HCT116 (cell line): ENCODE measurements around the gene MINDY4B. TPM values are rescaled to one million over a fixed set of nuclear protein-coding genes. Genes with fewer than 3 reads are reported as not detected.

Source experiments
- ATAC-seq: fragments of 200-7000 bp; cut with Tn5 transposase; 2 replicates; pipeline ENCODE4 v1.9.1; 2020; ENCODE audit warnings: mild to moderate bottlenecking, moderate library complexity
- BruUV-seq: library from RNA; stranded (reverse); fragments of 400-500 nt; replicated peaks from 2 replicates; lab custom pipeline; 2021; lab: Mats Ljungman, UMichigan
- CTCF ChIA-PET: fragments of 300-600 bp; sonication (Branson Sonifier 250); formaldehyde crosslinking; loops from one replicate; lab custom pipeline; 2021; ENCODE audit warnings: antibody characterized with exemption; lab: Charles Lee
- POLR2A ChIA-PET: fragments of 300-600, 350-600 bp; sonication (Branson Sonifier 250); formaldehyde crosslinking; loops from one replicate; lab custom pipeline; 2021; ENCODE audit warnings: antibody characterized with exemption; lab: Charles Lee
- RAD21 ChIA-PET, 2 experiments: fragments of 300-600 bp; sonication (Branson Sonifier 250); formaldehyde crosslinking; loops; one replicate each; lab custom pipeline; 2023; ENCODE audit warnings: low total read pairs in 2 of 2; ENCODE audit not compliant: uncharacterized antibody in 2 of 2, unreplicated experiment in 2 of 2, low non-redundant PET in 1 of 2; lab: Charles Lee
- DNase-seq: peaks from one replicate; pipeline ENCODE4 v3.0.0-alpha.2; 2010; ENCODE audit warnings: low read depth, low spot score
- H2AFZ ChIP-seq: fragments of 200-600 bp; shearing (Covaris generic), sonication (generic); 2 replicates; pipeline ENCODE4 v1.6.1; 2017; ENCODE audit warnings: low read depth, mixed run types, mixed read lengths, antibody characterized with exemption, low read length; ENCODE audit not compliant: poor library complexity, severe bottlenecking
- H3K27ac ChIP-seq: 2 replicates; pipeline ENCODE4 v1.5.1; 2012; ENCODE audit warnings: low read depth, low read length
- H3K27me3 ChIP-seq: fragments of 200-600 bp; sonication (generic); 2 replicates; pipeline ENCODE4 v1.6.1; 2016; ENCODE audit warnings: mixed run types, low read length, mixed read lengths; ENCODE audit not compliant: insufficient read depth
- H3K36me3 ChIP-seq, 2 experiments: fragments of 200-500 bp in 1 of 2; fragments of 200-600 bp in 1 of 2; sonication (Bioruptor generic) in 1 of 2; sonication (generic) in 1 of 2; 2 replicates each; pipeline versions ENCODE4 v1.5.1 to v1.6.1; 2014 to 2016; ENCODE audit warnings: low read length in 2 of 2, inconsistent platforms in 1 of 2, mixed read lengths in 1 of 2, mixed run types in 1 of 2; ENCODE audit not compliant: insufficient read depth in 2 of 2, control insufficient read depth in 1 of 2
- H3K4me1 ChIP-seq, 2 experiments: fragments of 200-600 bp in 1 of 2; sonication (generic) in 1 of 2; 2 replicates each; pipeline versions ENCODE4 v1.5.1 to v1.6.1; 2012 to 2017; ENCODE audit warnings: low read length in 2 of 2, inconsistent platforms in 1 of 2, mild to moderate bottlenecking in 1 of 2, mixed read lengths in 1 of 2, mixed run types in 1 of 2, moderate library complexity in 1 of 2; ENCODE audit not compliant: insufficient read depth in 2 of 2, control insufficient read depth in 1 of 2
- H3K4me2 ChIP-seq: fragments of 200-600 bp; sonication (generic); 2 replicates; pipeline ENCODE4 v1.6.1; 2017; ENCODE audit warnings: mixed run types, low read length, mixed read lengths
- H3K4me3 ChIP-seq, 2 experiments: fragments of 200-600 bp in 1 of 2; sonication (generic) in 1 of 2; replicated peaks in 1 of 2; 2 replicates each; pipeline ENCODE4 v1.5.1; 2011 to 2016; ENCODE audit warnings: low read length in 2 of 2, control low read depth in 1 of 2, low read depth in 1 of 2, mild to moderate bottlenecking in 1 of 2, mixed read lengths in 1 of 2, mixed run types in 1 of 2
- H3K79me2 ChIP-seq: fragments of 200-600 bp; sonication (generic); 2 replicates; pipeline ENCODE4 v1.6.1; 2017; ENCODE audit warnings: mild to moderate bottlenecking, mixed run types, low read length, moderate library complexity, mixed read lengths; ENCODE audit not compliant: insufficient read depth
- H3K9ac ChIP-seq: fragments of 200-600 bp; sonication (generic); 2 replicates; pipeline ENCODE4 v1.6.1; 2016; ENCODE audit warnings: low read length, mixed read lengths
- H3K9me2 ChIP-seq: fragments of 200-600 bp; sonication (generic), shearing (Covaris generic); 2 replicates; pipeline ENCODE4 v1.6.1; 2017; ENCODE audit warnings: mixed run types, mild to moderate bottlenecking, moderate library complexity; ENCODE audit not compliant: insufficient read depth
- H3K9me3 ChIP-seq, 2 experiments: fragments of 200-500 bp in 1 of 2; fragments of 200-600 bp in 1 of 2; sonication (Bioruptor generic) in 1 of 2; sonication (generic) in 1 of 2; 2 replicates each; pipeline ENCODE4 v1.6.1; 2014 to 2017; ENCODE audit warnings: low read length in 2 of 2, mixed read lengths in 2 of 2, inconsistent platforms in 1 of 2, low read depth in 1 of 2, mild to moderate bottlenecking in 1 of 2, mixed run types in 1 of 2, moderate library complexity in 1 of 2; ENCODE audit not compliant: control insufficient read depth in 1 of 2, insufficient read depth in 1 of 2
- H4K20me1 ChIP-seq: fragments of 200-600 bp; sonication (generic), shearing (Covaris generic); 2 replicates; pipeline ENCODE4 v1.6.1; 2017; ENCODE audit warnings: mixed run types, mild to moderate bottlenecking, moderate library complexity; ENCODE audit not compliant: insufficient read depth
- FOSL1 ChIP-seq: IDR thresholded peaks from 2 replicates; pipeline ENCODE4 v1.6.1; 2012; ENCODE audit warnings: low read depth
- MAX ChIP-seq: IDR thresholded peaks from 2 replicates; pipeline ENCODE4 v1.6.1; 2012
- POLR2A ChIP-seq: IDR thresholded peaks from 2 replicates; pipeline ENCODE4 v1.7.0; 2011; ENCODE audit warnings: borderline replicate concordance; ENCODE audit not compliant: insufficient read depth, insufficient read length; ENCODE audit errors: extremely low read depth
- POLR2AphosphoS5 ChIP-seq: IDR thresholded peaks from 2 replicates; pipeline ENCODE4 v1.6.1; 2011; ENCODE audit warnings: mild to moderate bottlenecking, low read depth, low read length, moderate library complexity
- RAD21 ChIP-seq: IDR thresholded peaks from 2 replicates; pipeline ENCODE4 v1.6.1; 2012; ENCODE audit warnings: low read depth, mild to moderate bottlenecking
- SP1 ChIP-seq: IDR thresholded peaks from 2 replicates; pipeline ENCODE4 v1.6.1; 2012; ENCODE audit warnings: low read depth
- ZBTB33 ChIP-seq: IDR thresholded peaks from 2 replicates; pipeline ENCODE4 v1.6.1; 2011; ENCODE audit warnings: mild to moderate bottlenecking, low read length, moderate library complexity; ENCODE audit not compliant: insufficient replicate concordance; ENCODE audit errors: extremely low read depth
- intact Hi-C: fragments of 100-400 bp; cut with micrococcal nuclease; formaldehyde crosslinking; loops from 2 replicates; pipeline ENCODE4 v1.10.0; 2022
- total RNA-seq: library from RNA; stranded (reverse); gene quantifications from one replicate; pipeline ENCODE4 v1.2.1, GENCODE V29; 2021; ENCODE audit not compliant: unreplicated experiment

MINDY4B gene
- total RNA-seq, 1 experiment from 2014 or later: not detected

- ChIA-PET RAD21 (no interaction called here), POLR2A (no interaction called here), CTCF (no interaction called here)
- Histone ChIP-seq H3K79me2 (no peaks in the 10 kb centered on the region), H2AFZ (no peak overlapping the region), H3K4me3 (no peak overlapping the region), H4K20me1 (no peaks in the 10 kb centered on the region), H3K27me3 (peaks cover 53% of the 10 kb centered on the region), H3K9ac (no peak overlapping the region), H3K9me3 (no peaks in the 10 kb centered on the region), H3K4me1 (no peaks in the 10 kb centered on the region), H3K36me3 (no peaks in the 10 kb centered on the region), H3K27ac (no peak overlapping the region), H3K4me2 (no peak overlapping the region), H3K9me2 (no peaks in the 10 kb centered on the region)
- TF ChIP-seq POLR2AphosphoS5 (no peak), RAD21 (no peak)
- no TSS peak for BruUV-seq
- ATAC-seq (no peak), DNase-seq (no peak)
- intact Hi-C loops: no loop called here
Measured at GRCh38 chr3:150906461-150906860, 1.2 kb upstream of the MINDY4B start.

GRCh38 chr3:150905746-150906145 is 507 bp upstream of the MINDY4B start:
- DNase-seq (no peak), ATAC-seq (no peak)
- Histone ChIP-seq H3K4me3 (no peak overlapping the region), H3K27ac (no peak overlapping the region), H3K4me2 (no peak overlapping the region), H2AFZ (no peak overlapping the region), H3K9ac (no peak overlapping the region), H3K27me3 (peaks cover 50% of the 10 kb centered on the region), H3K9me3 (no peaks in the 10 kb centered on the region), H3K4me1 (no peaks in the 10 kb centered on the region), H4K20me1 (no peaks in the 10 kb centered on the region), H3K36me3 (no peaks in the 10 kb centered on the region), H3K79me2 (no peaks in the 10 kb centered on the region), H3K9me2 (no peaks in the 10 kb centered on the region)
- ChIA-PET CTCF (no interaction called here), RAD21 (no interaction called here), POLR2A (no interaction called here)
- intact Hi-C loops: no loop called here
- BruUV-seq: no TSS peak
- TF ChIP-seq FOSL1: no peak
- TF ChIP-seq POLR2A: no peak
- no peak for TF ChIP-seq MAX
- no peak for TF ChIP-seq SP1
- no peak for TF ChIP-seq ZBTB33
- no peak for TF ChIP-seq POLR2AphosphoS5
